HG03354 (cell line): ENCODE results near the gene GJC1.

Experiments used
- ATAC-seq: cut with Tn5 transposase; IDR thresholded peaks from one replicate; pipeline ENCODE4 v1.9.1; 2021; ENCODE audit warnings: mild to moderate bottlenecking; ENCODE audit not compliant: unreplicated experiment, poor library complexity, severe bottlenecking

The GJC1 gene

DNA sequence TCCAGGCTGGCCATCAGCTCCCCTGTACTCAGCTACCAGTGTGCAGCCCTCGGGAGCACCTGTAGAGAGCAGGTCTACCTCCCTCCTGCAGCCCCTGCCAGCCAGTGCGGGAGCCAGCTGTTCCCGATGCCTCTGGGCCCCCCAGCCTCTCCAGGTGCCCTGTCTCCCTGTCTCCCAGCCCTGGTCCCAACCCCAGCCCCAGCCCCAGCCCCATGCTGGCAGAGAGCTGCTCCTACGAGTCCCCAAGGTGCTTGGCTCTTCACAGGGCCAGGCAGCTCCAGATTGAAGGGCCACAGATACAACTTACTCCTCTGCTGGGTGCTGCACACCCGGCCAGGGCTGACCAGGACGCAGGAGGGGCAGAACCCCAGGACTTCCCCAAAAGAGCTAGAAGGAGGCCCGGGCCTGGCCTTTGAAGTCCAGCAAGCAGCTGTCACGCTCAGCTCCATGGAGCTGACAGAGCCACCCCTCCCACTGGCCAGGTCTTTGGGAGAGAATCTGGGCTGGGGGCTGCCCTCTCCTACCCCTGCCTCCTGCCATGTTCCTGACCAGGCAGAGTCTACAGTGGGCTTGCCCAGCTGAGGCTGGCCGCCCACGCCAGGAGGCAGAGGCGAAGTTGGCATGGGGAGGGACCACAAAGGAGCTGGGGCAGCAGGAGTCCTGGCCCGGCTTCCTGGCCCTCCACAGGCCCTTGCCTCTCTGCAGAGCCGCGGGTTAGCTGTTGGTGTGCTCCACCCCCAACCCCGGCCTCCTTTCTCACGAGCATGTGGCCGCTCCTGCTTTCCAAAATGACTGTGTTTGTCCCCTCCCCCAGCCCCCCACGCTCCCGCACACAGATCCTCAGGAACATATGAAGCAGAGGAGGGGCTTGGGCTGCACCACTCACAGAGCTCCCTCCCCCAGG, 80.8 kb downstream of the GJC1 start:
- ATAC-seq = no peak
